NCI-H1048 (cell line): Measurements from ENCODE around the gene RNF207.

ENCODE experiments used
- DNase-seq: peaks from one replicate; lab custom pipeline; 2025; lab: John Stamatoyannopoulos, UW

RNF207 gene

GRCh38 chr1:6234502-6235295, 28.8 kb downstream of the RNF207 start:
- no peak for DNase-seq

GRCh38 chr1:6235296-6235677, 29.4 kb downstream of the RNF207 start:
- DNase-seq: no peak

GRCh38 chr1:6237093-6237492, 31.2 kb downstream of the RNF207 start:
- DNase-seq: no peak

- no peak for DNase-seq
Observed at GRCh38 chr1:6239213-6239752, 33.4 kb downstream of the RNF207 start.

GRCh38 chr1:6239950-6240768, 34.2 kb downstream of the RNF207 start:
- DNase-seq: no peak

GRCh38 chr1:6241107-6241886, 35.4 kb downstream of the RNF207 start:
- DNase-seq: no peak

GRCh38 chr1:6241887-6242740, 36.2 kb downstream of the RNF207 start:
- no peak for DNase-seq

GRCh38 chr1:6243053-6243834, 37.3 kb downstream of the RNF207 start:
- no peak for DNase-seq

- DNase-seq: no peak
Observed at GRCh38 chr1:6243993-6244392, 38.1 kb downstream of the RNF207 start, which contains the start of gene HES3. Gene HES3, plus strand, starts transcription at chr1:6244179. Its CDS starts 187 bp downstream, at chr1:6244366.

GRCh38 chr1:6244401-6245049, 38.6 kb downstream of the RNF207 start:
- no peak for DNase-seq

GRCh38 chr1:6245086-6245868, 39.4 kb downstream of the RNF207 start:
- DNase-seq: peak; percentile 53

GRCh38 chr1:6245869-6246496, 40.1 kb downstream of the RNF207 start:
- DNase-seq: no peak

- no peak for DNase-seq
Observed at GRCh38 chr1:6246497-6247467, 40.9 kb downstream of the RNF207 start.

GRCh38 chr1:6247651-6248050, 41.7 kb downstream of the RNF207 start:
- DNase-seq: no peak

- no peak for DNase-seq
Observed at GRCh38 chr1:6248161-6248776, 42.4 kb downstream of the RNF207 start.

- DNase-seq: no peak
Observed at GRCh38 chr1:6248932-6249738, 43.2 kb downstream of the RNF207 start.
